Measurements from ENCODE around the gene FIGNL2.
A peak's percentile ranks its signal among the peaks of the same experiment; 100 is the strongest.

FIGNL2 gene

GRCh38 chr12:51848326-51848727, at the start of gene FIGNL2:
FIGNL2 (minus strand) TSS chr12:51848718; CDS start chr12:51822413, 26,305 bp downstream.
- H3K27ac ChIP-seq (ENCODE audit: low read depth in 2 of 2, low read length in 2 of 2): peak within 1 kb of the TSS in 1 of 2 donors; percentile 32
- peaks cover 28 to 38% of the 10 kb centered on the region in 2 donors for H3K27me3 ChIP-seq (ENCODE audit: control insufficient read depth in 2 of 2, insufficient read depth in 2 of 2, low read length in 2 of 2)

GRCh38 chr12:51897181-51897580, 48.7 kb upstream of the FIGNL2 start:
- Histone ChIP-seq H3K9ac (ENCODE audit: low read depth in 1 of 2, low read length in 2 of 2) (no peak overlapping the region), H3K9me3 (ENCODE audit: control insufficient read depth in 2 of 2, low read length in 2 of 2) (no peaks in the 10 kb centered on the region), H3K4me3 (ENCODE audit: low read length in 2 of 2) (no peak overlapping the region), H3K4me1 (ENCODE audit: control insufficient read depth in 2 of 2, insufficient read depth in 2 of 2, low read length in 2 of 2) (peaks cover 13 to 33% of the 10 kb centered on the region in 2 donors), H3K36me3 (ENCODE audit: control insufficient read depth in 2 of 2, insufficient read depth in 2 of 2, low read length in 2 of 2) (no peaks in the 10 kb centered on the region), H3K27ac (ENCODE audit: low read depth in 2 of 2, low read length in 2 of 2) (no peak overlapping the region), H3K27me3 (ENCODE audit: control insufficient read depth in 2 of 2, insufficient read depth in 2 of 2, low read length in 2 of 2) (no peaks in the 10 kb centered on the region)

More at GRCh38 chr12:51848326-51848727, at the start of gene FIGNL2:
- Histone ChIP-seq H3K36me3 (ENCODE audit: control insufficient read depth in 2 of 2, insufficient read depth in 2 of 2, low read length in 2 of 2) (no peaks in the 10 kb centered on the region), H3K9ac (ENCODE audit: low read depth in 1 of 2, low read length in 2 of 2) (peak within 1 kb of the TSS in 1 of 2 donors; percentile 6), H3K9me3 (ENCODE audit: control insufficient read depth in 2 of 2, low read length in 2 of 2) (no peaks in the 10 kb centered on the region), H3K4me1 (ENCODE audit: control insufficient read depth in 2 of 2, insufficient read depth in 2 of 2, low read length in 2 of 2) (peaks cover 5 to 15% of the 10 kb centered on the region in 2 donors), H3K4me3 (ENCODE audit: low read length in 2 of 2) (peak within 1 kb of the TSS; percentile 3 to 31)

- Histone ChIP-seq H3K4me3 (ENCODE audit: low read length in 2 of 2) (no peak overlapping the region), H3K9ac (ENCODE audit: low read depth in 1 of 2, low read length in 2 of 2) (no peak overlapping the region), H3K27ac (ENCODE audit: low read depth in 2 of 2, low read length in 2 of 2) (no peak overlapping the region), H3K9me3 (ENCODE audit: control insufficient read depth in 2 of 2, low read length in 2 of 2) (no peaks in the 10 kb centered on the region), H3K36me3 (ENCODE audit: control insufficient read depth in 2 of 2, insufficient read depth in 2 of 2, low read length in 2 of 2) (no peaks in the 10 kb centered on the region), H3K4me1 (ENCODE audit: control insufficient read depth in 2 of 2, insufficient read depth in 2 of 2, low read length in 2 of 2) (peaks cover 9 to 28% of the 10 kb centered on the region in 2 donors), H3K27me3 (ENCODE audit: control insufficient read depth in 2 of 2, insufficient read depth in 2 of 2, low read length in 2 of 2) (no peaks in the 10 kb centered on the region)
These were observed 47.7 kb upstream of the FIGNL2 start for GRCh38 chr12:51896236-51896635.

GRCh38 chr12:51895378-51896135, 47.0 kb upstream of the FIGNL2 start:
- no peaks in the 10 kb centered on the region for H3K9me3 ChIP-seq (ENCODE audit: control insufficient read depth in 2 of 2, low read length in 2 of 2)
- H3K36me3 ChIP-seq (ENCODE audit: control insufficient read depth in 2 of 2, insufficient read depth in 2 of 2, low read length in 2 of 2): no peaks in the 10 kb centered on the region
- H3K27me3 ChIP-seq (ENCODE audit: control insufficient read depth in 2 of 2, insufficient read depth in 2 of 2, low read length in 2 of 2): no peaks in the 10 kb centered on the region
- peak overlapping the region in 1 of 2 donors; percentile 49 for H3K27ac ChIP-seq (ENCODE audit: low read depth in 2 of 2, low read length in 2 of 2)
- H3K4me3 ChIP-seq (ENCODE audit: low read length in 2 of 2): no peak overlapping the region
- peaks cover 2 to 22% of the 10 kb centered on the region in 2 donors for H3K4me1 ChIP-seq (ENCODE audit: control insufficient read depth in 2 of 2, insufficient read depth in 2 of 2, low read length in 2 of 2)
- H3K9ac ChIP-seq (ENCODE audit: low read depth in 1 of 2, low read length in 2 of 2): no peak overlapping the region

GRCh38 chr12:51893786-51894185, 45.3 kb upstream of the FIGNL2 start:
- no peaks in the 10 kb centered on the region for H3K9me3 ChIP-seq (ENCODE audit: control insufficient read depth in 2 of 2, low read length in 2 of 2)
- no peaks in the 10 kb centered on the region for H3K36me3 ChIP-seq (ENCODE audit: control insufficient read depth in 2 of 2, insufficient read depth in 2 of 2, low read length in 2 of 2)
- no peak overlapping the region for H3K9ac ChIP-seq (ENCODE audit: low read depth in 1 of 2, low read length in 2 of 2)
- peaks cover 2 to 16% of the 10 kb centered on the region in 2 donors for H3K4me1 ChIP-seq (ENCODE audit: control insufficient read depth in 2 of 2, insufficient read depth in 2 of 2, low read length in 2 of 2)
- H3K27ac ChIP-seq (ENCODE audit: low read depth in 2 of 2, low read length in 2 of 2): no peak overlapping the region
- no peak overlapping the region for H3K4me3 ChIP-seq (ENCODE audit: low read length in 2 of 2)
- no peaks in the 10 kb centered on the region for H3K27me3 ChIP-seq (ENCODE audit: control insufficient read depth in 2 of 2, insufficient read depth in 2 of 2, low read length in 2 of 2)

- no peak overlapping the region for H3K27ac ChIP-seq (ENCODE audit: low read depth in 2 of 2, low read length in 2 of 2)
- peaks cover 0 to 8% of the 10 kb centered on the region in 2 donors for H3K4me1 ChIP-seq (ENCODE audit: control insufficient read depth in 2 of 2, insufficient read depth in 2 of 2, low read length in 2 of 2)
- H3K36me3 ChIP-seq (ENCODE audit: control insufficient read depth in 2 of 2, insufficient read depth in 2 of 2, low read length in 2 of 2): no peaks in the 10 kb centered on the region
- H3K4me3 ChIP-seq (ENCODE audit: low read length in 2 of 2): no peak overlapping the region
- no peak overlapping the region for H3K9ac ChIP-seq (ENCODE audit: low read depth in 1 of 2, low read length in 2 of 2)
- no peaks in the 10 kb centered on the region for H3K27me3 ChIP-seq (ENCODE audit: control insufficient read depth in 2 of 2, insufficient read depth in 2 of 2, low read length in 2 of 2)
- no peaks in the 10 kb centered on the region for H3K9me3 ChIP-seq (ENCODE audit: control insufficient read depth in 2 of 2, low read length in 2 of 2)
These were observed 43.3 kb upstream of the FIGNL2 start for GRCh38 chr12:51891843-51892242.

GRCh38 chr12:51890511-51891171, 42.1 kb upstream of the FIGNL2 start:
- Histone ChIP-seq H3K27me3 (ENCODE audit: control insufficient read depth in 2 of 2, insufficient read depth in 2 of 2, low read length in 2 of 2) (no peaks in the 10 kb centered on the region), H3K9ac (ENCODE audit: low read depth in 1 of 2, low read length in 2 of 2) (no peak overlapping the region), H3K27ac (ENCODE audit: low read depth in 2 of 2, low read length in 2 of 2) (no peak overlapping the region), H3K9me3 (ENCODE audit: control insufficient read depth in 2 of 2, low read length in 2 of 2) (no peaks in the 10 kb centered on the region), H3K4me3 (ENCODE audit: low read length in 2 of 2) (no peak overlapping the region), H3K36me3 (ENCODE audit: control insufficient read depth in 2 of 2, insufficient read depth in 2 of 2, low read length in 2 of 2) (no peaks in the 10 kb centered on the region), H3K4me1 (ENCODE audit: control insufficient read depth in 2 of 2, insufficient read depth in 2 of 2, low read length in 2 of 2) (peaks cover 0 to 8% of the 10 kb centered on the region in 2 donors)

GRCh38 chr12:51890133-51890464, 41.6 kb upstream of the FIGNL2 start:
- H3K27me3 ChIP-seq (ENCODE audit: control insufficient read depth in 2 of 2, insufficient read depth in 2 of 2, low read length in 2 of 2): no peaks in the 10 kb centered on the region
- no peaks in the 10 kb centered on the region for H3K9me3 ChIP-seq (ENCODE audit: control insufficient read depth in 2 of 2, low read length in 2 of 2)
- no peak overlapping the region for H3K4me3 ChIP-seq (ENCODE audit: low read length in 2 of 2)
- H3K9ac ChIP-seq (ENCODE audit: low read depth in 1 of 2, low read length in 2 of 2): no peak overlapping the region
- no peaks in the 10 kb centered on the region for H3K36me3 ChIP-seq (ENCODE audit: control insufficient read depth in 2 of 2, insufficient read depth in 2 of 2, low read length in 2 of 2)
- H3K27ac ChIP-seq (ENCODE audit: low read depth in 2 of 2, low read length in 2 of 2): no peak overlapping the region
- peaks cover 0 to 4% of the 10 kb centered on the region in 2 donors for H3K4me1 ChIP-seq (ENCODE audit: control insufficient read depth in 2 of 2, insufficient read depth in 2 of 2, low read length in 2 of 2)

GRCh38 chr12:51889216-51890132, 41.0 kb upstream of the FIGNL2 start:
- no peaks in the 10 kb centered on the region for H3K9me3 ChIP-seq (ENCODE audit: control insufficient read depth in 2 of 2, low read length in 2 of 2)
- no peak overlapping the region for H3K4me3 ChIP-seq (ENCODE audit: low read length in 2 of 2)
- no peaks in the 10 kb centered on the region for H3K36me3 ChIP-seq (ENCODE audit: control insufficient read depth in 2 of 2, insufficient read depth in 2 of 2, low read length in 2 of 2)
- H3K27me3 ChIP-seq (ENCODE audit: control insufficient read depth in 2 of 2, insufficient read depth in 2 of 2, low read length in 2 of 2): no peaks in the 10 kb centered on the region
- H3K4me1 ChIP-seq (ENCODE audit: control insufficient read depth in 2 of 2, insufficient read depth in 2 of 2, low read length in 2 of 2): no peaks in the 10 kb centered on the region
- no peak overlapping the region for H3K9ac ChIP-seq (ENCODE audit: low read depth in 1 of 2, low read length in 2 of 2)
- H3K27ac ChIP-seq (ENCODE audit: low read depth in 2 of 2, low read length in 2 of 2): no peak overlapping the region

Measured in mucosa of rectum (tissue), 2 donors.